Adrenal gland (tissue), 5 donors: ENCODE data around the gene TRDN.

Experiments used
- POLR2A ChIP-seq, 2 donors: fragments of 450-650 bp; IDR thresholded peaks; one replicate each; pipeline ENCODE4 v1.6.1; 2017; ENCODE audit warnings: antibody characterized with exemption in 2 of 2, mild to moderate bottlenecking in 2 of 2, moderate library complexity in 1 of 2
- TF ChIP-seq, protein P1 (sequence below), 6 experiments: fragments of 450-650 bp in 4 of 6; fragments of 200-600 bp in 2 of 6; sonication (generic) in 1 of 6; IDR thresholded peaks; 1 replicate in 5 of 6; 2 replicates in 1 of 6; pipeline versions ENCODE4 v1.5.1 to v1.8.0; 2016 to 2021; ENCODE audit warnings: antibody characterized with exemption in 6 of 6, mild to moderate bottlenecking in 2 of 6, moderate library complexity in 1 of 6
- donor health status: DM: no; HTN: no; CAD: no.

GRCh38 chr6:123658848-123659247 is 22.1 kb upstream of the TRDN start:
- no peak for TF ChIP-seq POLR2A (IDR thresholded peaks at IDR 0.05)
- TF ChIP-seq, protein P1, sequence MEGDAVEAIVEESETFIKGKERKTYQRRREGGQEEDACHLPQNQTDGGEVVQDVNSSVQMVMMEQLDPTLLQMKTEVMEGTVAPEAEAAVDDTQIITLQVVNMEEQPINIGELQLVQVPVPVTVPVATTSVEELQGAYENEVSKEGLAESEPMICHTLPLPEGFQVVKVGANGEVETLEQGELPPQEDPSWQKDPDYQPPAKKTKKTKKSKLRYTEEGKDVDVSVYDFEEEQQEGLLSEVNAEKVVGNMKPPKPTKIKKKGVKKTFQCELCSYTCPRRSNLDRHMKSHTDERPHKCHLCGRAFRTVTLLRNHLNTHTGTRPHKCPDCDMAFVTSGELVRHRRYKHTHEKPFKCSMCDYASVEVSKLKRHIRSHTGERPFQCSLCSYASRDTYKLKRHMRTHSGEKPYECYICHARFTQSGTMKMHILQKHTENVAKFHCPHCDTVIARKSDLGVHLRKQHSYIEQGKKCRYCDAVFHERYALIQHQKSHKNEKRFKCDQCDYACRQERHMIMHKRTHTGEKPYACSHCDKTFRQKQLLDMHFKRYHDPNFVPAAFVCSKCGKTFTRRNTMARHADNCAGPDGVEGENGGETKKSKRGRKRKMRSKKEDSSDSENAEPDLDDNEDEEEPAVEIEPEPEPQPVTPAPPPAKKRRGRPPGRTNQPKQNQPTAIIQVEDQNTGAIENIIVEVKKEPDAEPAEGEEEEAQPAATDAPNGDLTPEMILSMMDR (IDR thresholded peaks at IDR 0.05): no peak
